Activated CD8-positive, alpha-beta memory T cell treated with anti-CD3 and anti-CD28 coated beads for 36 hours (primary cell): ENCODE measurements around the gene SLC25A3. TPM values are rescaled to one million over a fixed set of nuclear protein-coding genes. Genes with fewer than 3 reads are reported as not detected.
"Not testable (repeated sequence)": the region's sequence is repeated elsewhere in the genome, so short reads cannot be mapped to it uniquely, and the experiment has no call there.

Source experiments
- CTCF ChIA-PET: fragments of 350-600 bp; sonication (Branson Sonifier 250); formaldehyde crosslinking; loops from one replicate; lab custom pipeline; 2021; ENCODE audit warnings: antibody characterized with exemption; lab: Charles Lee
- POLR2A ChIA-PET: fragments of 350-600 bp; sonication (Branson Sonifier 250); formaldehyde crosslinking; loops from one replicate; lab custom pipeline; 2021; ENCODE audit warnings: antibody characterized with exemption; lab: Charles Lee
- total RNA-seq, 2 experiments: library from RNA; stranded (reverse); gene quantifications; one replicate each; pipeline ENCODE4 v1.2.3, GENCODE V29; 2021

The SLC25A3 gene
- total RNA-seq, 2 experiments from 2014 or later = 668 to 692 TPM

- CTCF ChIA-PET = interaction anchor here (1.2 kb wide), 1 partner anchor 24 kb away, joined by 6 read pairs; no protein-coding TSS in a partner anchor
- POLR2A ChIA-PET = no interaction called here
Observed at GRCh38 chr12:98591209-98591608, 2.3 kb upstream of the SLC25A3 start.

- ChIA-PET CTCF (interaction anchor here (0.7 to 3.7 kb wide), 3 partner anchors 17 to 55 kb away, joined by 3 to 16 read pairs (median 4); no protein-coding TSS in a partner anchor), POLR2A (interaction anchor here (0.6 to 1.8 kb wide), 12 partner anchors 13 to 174 kb away, joined by 3 to 13 read pairs (median 4); partner anchors contain the start of genes APAF1, IKBIP and TMPO)
Observed at GRCh38 chr12:98592825-98593322, 612 bp upstream of the SLC25A3 start.

GRCh38 chr12:98594050-98594835, 757 bp downstream of the SLC25A3 start:
- CTCF ChIA-PET = interaction anchor here (1.4 to 3.7 kb wide), 3 partner anchors 28 to 76 kb away, joined by 6 to 16 read pairs (median 6); partner anchors contain the start of gene IKBIP
- POLR2A ChIA-PET = interaction anchor here (0.8 to 2.0 kb wide), 6 partner anchors 27 to 176 kb away, joined by 3 to 13 read pairs (median 6); partner anchors contain the start of genes APAF1 and IKBIP

GRCh38 chr12:98595243-98595988, 1.9 kb downstream of the SLC25A3 start:
- POLR2A ChIA-PET = interaction anchor here (2.0 kb wide), 1 partner anchor 49 kb away, joined by 12 read pairs; no protein-coding TSS in a partner anchor
- CTCF ChIA-PET = interaction anchor here (0.5 to 3.7 kb wide), 4 partner anchors 29 to 77 kb away, joined by 3 to 16 read pairs (median 6); partner anchors contain the start of gene IKBIP

- POLR2A ChIA-PET = not testable (repeated sequence)
- CTCF ChIA-PET = interaction anchor here (0.9 to 1.3 kb wide), 2 partner anchors 59 to 402 kb away, joined by 3 read pairs; no protein-coding TSS in a partner anchor
Observed at GRCh38 chr12:98597313-98597712, 3.8 kb downstream of the SLC25A3 start.

- ChIA-PET POLR2A (interaction anchor here (1.1 kb wide), 1 partner anchor 52 kb away, joined by 7 read pairs; no protein-coding TSS in a partner anchor), CTCF (no interaction called here)
Observed at GRCh38 chr12:98601924-98602323, 8.4 kb downstream of the SLC25A3 start.

- CTCF ChIA-PET = interaction anchor here (0.6 kb wide), 1 partner anchor 35 kb away, joined by 3 read pairs; no protein-coding TSS in a partner anchor
Observed at GRCh38 chr12:98606359-98606988, 13.0 kb downstream of the SLC25A3 start.

GRCh38 chr12:98610596-98610995, 17.1 kb downstream of the SLC25A3 start:
- ChIA-PET POLR2A (no interaction called here), CTCF (no interaction called here)

More at GRCh38 chr12:98606359-98606988, 13.0 kb downstream of the SLC25A3 start:
- POLR2A ChIA-PET = interaction anchor here (1.6 kb wide), 1 partner anchor 13 kb away, joined by 3 read pairs; the partner anchor contains the start of gene SLC25A3

- ChIA-PET POLR2A (no interaction called here), CTCF (interaction anchor here (0.7 kb wide), 1 partner anchor 18 kb away, joined by 3 read pairs; no protein-coding TSS in a partner anchor)
Observed at GRCh38 chr12:98612696-98613334, 19.3 kb downstream of the SLC25A3 start.

GRCh38 chr12:98618952-98619351, 25.5 kb downstream of the SLC25A3 start:
- CTCF ChIA-PET = interaction anchor here (1.3 kb wide), 1 partner anchor 380 kb away, joined by 4 read pairs; no protein-coding TSS in a partner anchor
- POLR2A ChIA-PET = no interaction called here

GRCh38 chr12:98635657-98636323, 42.3 kb downstream of the SLC25A3 start:
- POLR2A ChIA-PET = no interaction called here
- CTCF ChIA-PET = interaction anchor here (1.6 kb wide), 1 partner anchor 69 kb away, joined by 5 read pairs; no protein-coding TSS in a partner anchor

- CTCF ChIA-PET = no interaction called here
- POLR2A ChIA-PET = no interaction called here
Observed at GRCh38 chr12:98637068-98637467, 43.6 kb downstream of the SLC25A3 start.

GRCh38 chr12:98638009-98638408, 44.5 kb downstream of the SLC25A3 start:
- ChIA-PET POLR2A (no interaction called here), CTCF (no interaction called here)

GRCh38 chr12:98639491-98639890, 46.0 kb downstream of the SLC25A3 start:
- ChIA-PET POLR2A (no interaction called here), CTCF (no interaction called here)

GRCh38 chr12:98642801-98643200, 49.3 kb downstream of the SLC25A3 start:
- POLR2A ChIA-PET = interaction anchor here (2.2 kb wide), 1 partner anchor 50 kb away, joined by 13 read pairs; the partner anchor contains the start of gene SLC25A3
- CTCF ChIA-PET = interaction anchor here (0.7 kb wide), 1 partner anchor 127 kb away, joined by 4 read pairs; no protein-coding TSS in a partner anchor

- CTCF ChIA-PET = interaction anchor here (1.3 kb wide), 1 partner anchor 50 kb away, joined by 6 read pairs; the partner anchor contains the start of gene SLC25A3
Observed at GRCh38 chr12:98644433-98644711, 50.9 kb downstream of the SLC25A3 start.

More at GRCh38 chr12:98644433-98644711, 50.9 kb downstream of the SLC25A3 start:
- POLR2A ChIA-PET = interaction anchor here (0.8 to 2.2 kb wide), 7 partner anchors 49 to 1622 kb away, joined by 3 to 13 read pairs (median 4); partner anchors contain the start of genes DEPDC4, SCYL2, SLC25A3 and TMPO
